Ovary (tissue), 9 donors: ENCODE measurements around the gene DYNC2I2. TPM values are rescaled to one million over a fixed set of nuclear protein-coding genes. Genes with fewer than 3 reads are reported as not detected.

Experiments
- DNase-seq, 5 donors: peaks; one replicate each; pipeline ENCODE4 v3.0.0-alpha.2; 2019 to 2020
- H3K27ac ChIP-seq, 2 donors: fragments of 200-600 bp; one replicate each; pipeline versions ENCODE4 v1.5.1 to v1.8.0; 2019 to 2022
- H3K27me3 ChIP-seq: fragments of 200-600 bp; one replicate; pipeline ENCODE4 v1.8.0; 2022
- H3K36me3 ChIP-seq: fragments of 200-600 bp; sonication (generic); one replicate; pipeline ENCODE4 v1.5.1; 2019
- H3K4me1 ChIP-seq: one replicate; pipeline ENCODE4 v1.8.1; 2013; ENCODE audit warnings: mild to moderate bottlenecking, moderate library complexity; ENCODE audit not compliant: insufficient read depth
- H3K4me3 ChIP-seq: fragments of 200-600 bp; sonication (generic); one replicate; pipeline ENCODE4 v1.5.1; 2017
- H3K9me3 ChIP-seq, 2 donors: fragments of 200-600 bp in 1 of 2; sonication (generic) in 1 of 2; one replicate each; pipeline versions ENCODE4 v1.5.1 to v1.8.1; 2013 to 2019; ENCODE audit warnings: mild to moderate bottlenecking in 1 of 2, moderate library complexity in 1 of 2
- EP300 ChIP-seq: sonication (generic); formaldehyde crosslinking; IDR thresholded peaks from one replicate; pipeline ENCODE4 v1.6.1; 2017; ENCODE audit warnings: antibody characterized with exemption
- POLR2A ChIP-seq: fragments of 450-650 bp; IDR thresholded peaks from one replicate; pipeline ENCODE4 v1.6.1; 2017; ENCODE audit warnings: antibody characterized with exemption, mild to moderate bottlenecking, moderate library complexity
- whole genome bisulfite sequencing, 3 donors: extraction: QIAGEN DNeasy Blood & Tissue Kit in 1 of 3; methylation state at CpG; one replicate each; pipeline versions ENCODE4 v1.1.5 to v1.1.7; 2013 to 2017; 5-methylcytosine and 5-hydroxymethylcytosine counted together
- intact Hi-C, 4 donors: fragments of 100-400 bp; cut with DNase I; formaldehyde crosslinking; loops; one replicate each; pipeline versions ENCODE4 v1.11.0 to v1.15.1; 2022 to 2023
- polyA plus RNA-seq, 2 donors: library from polyadenylated mRNA; stranded (reverse); fragments of 200-250 nt in 1 of 2; fragments of 350-450 nt in 1 of 2; fragmentation: Illumina TruSeq in 1 of 2; extraction: RNeasy Lipid Tissue Mini Kit (QIAGEN cat#74804) in 1 of 2; gene quantifications; one replicate each; pipeline ENCODE4 v1.2.3, GENCODE V29; 2013 to 2014
- total RNA-seq, 7 donors: library from RNA; depleted of rRNA in 2 of 7; stranded (reverse); fragments of >200 nt in 2 of 7; fragmentation: NEBNext Ultra II Directional in 3 of 7; extraction: Animal tissue kit (Norgen Biotek cat#: 25700) in 3 of 7; gene quantifications; one replicate each; pipeline versions ENCODE4 v1.1.0 to v1.2.4, GENCODE V29; 2016 to 2023
- TF ChIP-seq, protein P1 (sequence below), 3 donors: fragments of 450-650 bp in 2 of 3; fragments of 200-600 bp in 1 of 3; IDR thresholded peaks; one replicate each; pipeline versions ENCODE4 v1.5.1 to v1.8.0; 2016 to 2022; ENCODE audit warnings: antibody characterized with exemption in 3 of 3, mild to moderate bottlenecking in 1 of 3
- donor health status: DM: no; HTN: no; CAD: no; lungs with moderate emphysema.
- donor health status: DM: no; HTN: no; CAD: no.
- donor health status: Bipolar disorder and iron deficiency.
- donor health status: DM: yes; HTN: yes; CAD: no.
- donor health status: DM: no; HTN: no; CAD: no.
- donor health status: DM: yes; HTN: yes; CAD: no.

DYNC2I2 gene
- total and polyA plus RNA-seq, 9 donors, result 2.0 to 87.5 (median 25.8) TPM

DNA sequence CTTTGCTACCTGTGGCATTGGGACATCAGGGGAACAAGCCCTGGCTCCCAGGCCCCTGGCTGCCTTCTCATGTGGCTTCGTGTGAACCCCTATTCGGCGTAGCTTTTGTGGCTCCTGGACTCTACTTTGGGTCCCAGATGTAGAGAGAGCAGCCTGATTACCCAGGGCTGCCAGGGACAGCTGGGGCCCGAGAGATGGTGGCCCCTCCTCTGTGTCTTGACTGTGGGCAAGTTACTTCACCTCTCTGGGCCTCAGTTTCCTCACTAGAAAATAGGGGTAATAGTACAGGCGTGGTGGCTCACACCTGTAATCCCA is 47.7 kb upstream of the DYNC2I2 start:
- TF ChIP-seq, protein P1, sequence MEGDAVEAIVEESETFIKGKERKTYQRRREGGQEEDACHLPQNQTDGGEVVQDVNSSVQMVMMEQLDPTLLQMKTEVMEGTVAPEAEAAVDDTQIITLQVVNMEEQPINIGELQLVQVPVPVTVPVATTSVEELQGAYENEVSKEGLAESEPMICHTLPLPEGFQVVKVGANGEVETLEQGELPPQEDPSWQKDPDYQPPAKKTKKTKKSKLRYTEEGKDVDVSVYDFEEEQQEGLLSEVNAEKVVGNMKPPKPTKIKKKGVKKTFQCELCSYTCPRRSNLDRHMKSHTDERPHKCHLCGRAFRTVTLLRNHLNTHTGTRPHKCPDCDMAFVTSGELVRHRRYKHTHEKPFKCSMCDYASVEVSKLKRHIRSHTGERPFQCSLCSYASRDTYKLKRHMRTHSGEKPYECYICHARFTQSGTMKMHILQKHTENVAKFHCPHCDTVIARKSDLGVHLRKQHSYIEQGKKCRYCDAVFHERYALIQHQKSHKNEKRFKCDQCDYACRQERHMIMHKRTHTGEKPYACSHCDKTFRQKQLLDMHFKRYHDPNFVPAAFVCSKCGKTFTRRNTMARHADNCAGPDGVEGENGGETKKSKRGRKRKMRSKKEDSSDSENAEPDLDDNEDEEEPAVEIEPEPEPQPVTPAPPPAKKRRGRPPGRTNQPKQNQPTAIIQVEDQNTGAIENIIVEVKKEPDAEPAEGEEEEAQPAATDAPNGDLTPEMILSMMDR (IDR thresholded peaks at IDR 0.05), result no peak
- 85 to 95% (median 91%) methylated on average over 5 of the region's 5 CpGs for WGBS, 3 donors
- Histone ChIP-seq H3K4me3 (no peak overlapping the region), H3K9me3 (no peaks in the 10 kb centered on the region), H3K36me3 (no peaks in the 10 kb centered on the region), H3K27ac (no peak overlapping the region), H3K4me1 (peaks cover 1% of the 10 kb centered on the region), H3K27me3 (no peaks in the 10 kb centered on the region)
- intact Hi-C loops, result no loop called here
- peak in 1 of 5 donors; percentile 27 for DNase-seq

DNA sequence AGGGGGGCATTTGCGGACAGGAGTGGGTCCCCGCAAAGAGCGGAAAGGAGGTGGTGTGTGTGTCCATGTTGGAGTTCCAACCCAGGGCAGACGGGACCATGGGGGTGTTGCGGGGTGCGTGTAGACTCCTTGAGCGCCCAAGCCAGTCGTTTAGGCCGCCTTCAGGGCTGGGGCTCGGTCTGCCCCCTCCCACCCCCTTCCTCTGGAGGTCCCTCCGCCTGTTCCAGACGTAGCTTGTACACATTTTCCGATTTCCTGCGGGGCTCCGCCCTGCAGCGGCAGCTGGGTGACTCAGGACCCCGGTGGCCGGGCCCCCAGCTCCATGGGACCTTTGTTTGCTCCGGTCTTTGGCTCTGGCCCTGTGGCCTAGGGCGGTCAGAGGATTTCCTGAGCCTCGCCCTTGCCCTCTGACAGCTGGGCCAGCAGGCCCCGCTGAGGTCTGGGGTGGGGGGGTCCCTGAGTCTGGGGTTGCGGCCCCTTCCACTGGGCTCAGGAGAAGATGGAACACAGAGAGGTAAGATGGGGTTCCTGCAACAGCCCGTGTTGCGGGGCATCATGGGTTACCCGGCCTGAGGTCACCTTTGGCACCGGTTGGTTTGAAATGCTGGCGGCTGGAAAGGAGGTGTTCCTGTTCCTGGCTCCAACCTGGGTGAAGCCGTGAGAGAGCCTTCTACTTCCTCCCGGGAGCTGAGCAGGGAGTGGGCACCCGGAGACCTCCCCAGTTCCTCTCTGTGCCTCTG is 47.1 kb upstream of the DYNC2I2 start:
- DNase-seq, result peak in 1 of 5 donors; percentile 45
- H3K9me3 ChIP-seq, result no peaks in the 10 kb centered on the region
- H3K4me1 ChIP-seq, result peaks cover 1% of the 10 kb centered on the region
- no peaks in the 10 kb centered on the region for H3K27me3 ChIP-seq
- intact Hi-C loops, result loop anchor here in 1 of 4 donors (2.0 kb wide), 1 partner anchor 69 kb away; no protein-coding TSS in a partner anchor
- TF ChIP-seq POLR2A (no peak), EP300 (no peak)
- TF ChIP-seq, protein P1 (IDR thresholded peaks at IDR 0.05), result no peak
- H3K36me3 ChIP-seq, result no peaks in the 10 kb centered on the region
- H3K27ac ChIP-seq, result no peak overlapping the region
- 80 to 89% (median 85%) methylated on average over 24 to 31 of the region's 31 CpGs for WGBS, 3 donors
- no peak overlapping the region for H3K4me3 ChIP-seq

DNA sequence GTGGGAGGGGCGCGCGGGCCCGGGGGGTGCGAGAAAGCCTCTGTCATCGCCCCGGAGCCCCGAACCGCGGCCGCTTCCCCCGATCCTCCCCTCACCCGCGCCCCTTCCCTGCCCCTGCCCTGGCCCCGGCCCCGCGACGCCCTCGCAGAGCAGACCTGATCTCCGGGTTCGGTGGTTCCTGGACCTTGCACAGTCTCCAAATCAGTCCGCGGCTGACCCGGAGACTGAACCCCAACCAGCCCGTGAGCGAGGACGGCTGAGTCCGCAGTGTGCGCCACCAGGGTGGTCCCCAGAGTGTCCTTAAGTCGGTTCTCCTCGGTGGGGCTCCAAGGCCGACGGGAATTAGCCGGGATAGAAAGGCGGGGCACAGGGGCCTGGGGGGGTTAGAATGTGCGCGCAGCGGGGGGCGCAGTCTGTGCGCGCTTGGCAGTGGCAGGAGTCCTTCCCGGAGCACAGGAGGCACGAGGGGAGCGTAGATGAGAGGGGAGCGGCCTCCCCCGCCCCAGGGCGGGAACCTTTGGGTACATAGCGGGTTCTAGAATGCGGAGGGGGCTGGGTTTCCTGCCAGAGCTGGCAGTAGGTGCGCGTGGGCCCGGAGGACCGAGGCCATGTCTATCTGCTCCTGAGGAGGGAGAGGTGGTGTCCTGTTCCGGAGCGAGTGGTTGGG is 46.4 kb upstream of the DYNC2I2 start:
- intact Hi-C loops, result loop anchor here in 1 of 4 donors (2.0 kb wide), 1 partner anchor 68 kb away; no protein-coding TSS in a partner anchor
- H3K4me1 ChIP-seq, result peaks cover 1% of the 10 kb centered on the region
- peak overlapping the region; percentile 68 for H3K4me3 ChIP-seq
- peak overlapping the region; percentile 54 for H3K27ac ChIP-seq
- TF ChIP-seq EP300 (no peak), POLR2A (no peak)
- TF ChIP-seq, protein P1 (IDR thresholded peaks at IDR 0.05), result no peak
- no peaks in the 10 kb centered on the region for H3K9me3 ChIP-seq
- H3K27me3 ChIP-seq, result no peaks in the 10 kb centered on the region
- no peaks in the 10 kb centered on the region for H3K36me3 ChIP-seq
- peak in 1 of 5 donors; percentile 64 for DNase-seq
- whole genome bisulfite sequencing, 3 donors, result 6 to 10% (median 10%) methylated on average over 34 to 55 of the region's 55 CpGs

DNA sequence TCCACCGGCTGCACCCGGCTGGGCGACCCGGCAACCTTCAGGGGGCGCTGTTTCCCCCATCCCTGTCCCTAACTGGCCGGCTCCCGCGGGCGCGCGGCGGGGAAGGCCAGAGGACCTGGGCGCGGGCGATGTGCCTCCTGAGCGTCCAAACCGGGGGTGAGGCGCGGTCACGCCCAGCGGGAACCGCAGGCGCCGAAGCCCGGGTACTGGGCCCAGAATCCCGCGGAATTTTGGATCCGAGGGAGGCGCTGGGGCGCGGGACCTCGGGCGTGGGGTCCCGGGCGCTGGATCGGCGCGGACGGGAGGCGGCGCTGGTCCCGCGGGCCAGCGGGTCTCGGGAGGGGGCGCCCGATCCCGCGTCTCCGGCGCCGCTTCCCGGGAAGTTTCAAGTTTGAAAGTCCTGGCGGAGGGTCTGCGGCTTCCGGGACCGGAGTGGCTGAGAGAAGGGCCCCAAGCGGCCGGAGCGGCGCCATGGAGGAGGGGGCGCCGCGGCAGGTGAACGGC is 45.9 kb upstream of the DYNC2I2 start, which contains the start of gene PKN3:
Gene PKN3, plus strand, starts transcription at position 59 of the 504 bp plus-strand sequence. Its CDS starts 413 bp downstream, at position 472.
- Histone ChIP-seq H3K36me3 (no peaks in the 10 kb centered on the region), H3K9me3 (no peaks in the 10 kb centered on the region), H3K4me3 (peak within 1 kb of the TSS; percentile 68), H3K27me3 (no peaks in the 10 kb centered on the region), H3K4me1 (peaks cover 1% of the 10 kb centered on the region), H3K27ac (peak within 1 kb of the TSS; percentile 54)
- DNase-seq, result peak; percentile 83 to 92 (median 89)
- WGBS, 3 donors, result 0 to 2% (median 0%) methylated on average over 41 to 65 of the region's 65 CpGs
- intact Hi-C loops, result loop anchor here in 1 of 4 donors (2.0 kb wide), 1 partner anchor 68 kb away; no protein-coding TSS in a partner anchor
- TF ChIP-seq EP300 (no peak), POLR2A (peak; percentile 22)
- TF ChIP-seq, protein P1 (IDR thresholded peaks at IDR 0.05), result peak; percentile 87 to 94 (median 89)
